ENCODE measurements around the gene AHNAK2. TPM values are rescaled to one million over a fixed set of nuclear protein-coding genes. Genes with fewer than 3 reads are reported as not detected.

Gene AHNAK2
- total and polyA plus RNA-seq, 8 donors, result 0.75 to 2.4 (median 1.4) TPM

DNA sequence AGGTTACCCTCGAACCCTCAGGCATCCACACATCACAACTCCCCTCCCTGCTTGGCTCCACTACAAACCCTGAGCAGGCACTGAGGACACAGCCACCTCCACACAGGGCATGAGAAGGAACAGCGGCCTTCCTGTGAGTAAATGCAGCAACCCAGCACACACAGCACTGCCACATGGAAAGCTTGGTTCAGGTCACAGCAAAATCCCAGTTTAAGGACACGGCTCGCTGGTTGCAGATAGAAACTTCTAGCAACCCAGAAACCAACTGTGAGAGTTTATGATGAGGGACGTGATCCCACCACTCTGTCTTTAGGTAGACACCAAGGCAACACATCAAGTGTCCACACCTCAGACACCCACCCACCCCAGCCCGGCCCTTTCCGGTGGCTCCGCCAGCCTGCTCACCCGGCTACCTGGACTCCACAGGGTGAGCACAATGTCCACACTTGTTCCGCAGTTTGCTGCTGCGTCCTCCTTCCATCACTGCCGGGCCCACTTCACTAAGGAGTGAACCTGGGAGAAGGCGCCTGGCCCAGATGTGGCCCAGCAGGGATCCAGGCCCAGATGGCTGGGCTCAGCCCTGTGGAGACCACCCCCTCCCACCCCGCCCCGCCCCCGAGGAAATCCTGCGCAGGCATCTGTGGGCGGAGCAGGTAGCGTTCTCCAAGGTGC is 29.6 kb upstream of the AHNAK2 start:
- H3K27ac ChIP-seq, result no peak overlapping the region
- intact Hi-C loops (cut with DNase I), result no loop called here
- no peak for ATAC-seq
- H3K4me3 ChIP-seq, result no peak overlapping the region
- FAIRE-seq, result no peak
- TF ChIP-seq, protein P1, sequence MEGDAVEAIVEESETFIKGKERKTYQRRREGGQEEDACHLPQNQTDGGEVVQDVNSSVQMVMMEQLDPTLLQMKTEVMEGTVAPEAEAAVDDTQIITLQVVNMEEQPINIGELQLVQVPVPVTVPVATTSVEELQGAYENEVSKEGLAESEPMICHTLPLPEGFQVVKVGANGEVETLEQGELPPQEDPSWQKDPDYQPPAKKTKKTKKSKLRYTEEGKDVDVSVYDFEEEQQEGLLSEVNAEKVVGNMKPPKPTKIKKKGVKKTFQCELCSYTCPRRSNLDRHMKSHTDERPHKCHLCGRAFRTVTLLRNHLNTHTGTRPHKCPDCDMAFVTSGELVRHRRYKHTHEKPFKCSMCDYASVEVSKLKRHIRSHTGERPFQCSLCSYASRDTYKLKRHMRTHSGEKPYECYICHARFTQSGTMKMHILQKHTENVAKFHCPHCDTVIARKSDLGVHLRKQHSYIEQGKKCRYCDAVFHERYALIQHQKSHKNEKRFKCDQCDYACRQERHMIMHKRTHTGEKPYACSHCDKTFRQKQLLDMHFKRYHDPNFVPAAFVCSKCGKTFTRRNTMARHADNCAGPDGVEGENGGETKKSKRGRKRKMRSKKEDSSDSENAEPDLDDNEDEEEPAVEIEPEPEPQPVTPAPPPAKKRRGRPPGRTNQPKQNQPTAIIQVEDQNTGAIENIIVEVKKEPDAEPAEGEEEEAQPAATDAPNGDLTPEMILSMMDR (IDR thresholded peaks at IDR 0.05), result no peak
- no peaks in the 10 kb centered on the region for H3K4me1 ChIP-seq
- no peak for DNase-seq
- H3K27me3 ChIP-seq, result no peaks in the 10 kb centered on the region
- 93 to 96% methylated on average over 19 of the region's 19 CpGs for WGBS, 2 donors
- no peaks in the 10 kb centered on the region for H3K9me3 ChIP-seq
- peaks cover 0 to 7% (median 0%) of the 10 kb centered on the region in 3 donors for H3K36me3 ChIP-seq

DNA sequence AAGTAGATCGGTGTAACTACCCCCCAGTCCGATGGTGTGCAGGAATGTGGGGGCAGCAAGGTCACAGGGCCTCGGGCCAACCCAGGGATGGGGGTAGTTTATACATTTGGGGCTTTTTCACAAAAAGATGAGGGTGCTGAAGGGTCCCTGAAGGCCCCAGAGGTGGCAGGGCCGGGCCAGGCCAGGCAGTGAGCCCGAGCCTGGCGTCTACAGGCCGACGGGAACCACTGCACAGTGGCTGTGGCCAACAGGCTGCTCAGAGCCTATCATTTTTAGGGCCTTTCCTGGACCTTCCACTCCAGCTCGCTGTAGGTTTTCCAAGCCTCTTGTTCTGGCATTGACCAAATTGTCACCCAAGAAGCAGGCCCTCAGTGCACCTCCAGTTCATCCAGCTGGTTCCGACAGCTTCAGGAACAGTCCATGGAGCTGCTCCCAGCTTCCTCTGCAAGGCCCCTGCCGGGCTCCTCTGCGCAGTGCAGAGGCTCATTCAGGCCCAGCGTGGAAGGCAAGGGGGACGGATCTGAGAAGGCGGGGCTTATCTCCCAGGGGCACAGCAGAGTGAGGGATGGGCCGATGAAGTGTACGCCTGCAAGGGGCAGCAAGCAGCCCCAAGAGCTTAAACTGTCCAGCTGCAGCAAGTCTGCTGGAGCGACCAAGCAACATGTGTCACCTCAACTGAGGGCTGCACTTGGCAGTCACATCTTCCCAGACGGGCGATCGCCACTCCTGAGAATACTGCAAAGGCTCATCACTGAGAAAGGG is 28.8 kb upstream of the AHNAK2 start:
- Histone ChIP-seq H3K4me1 (no peaks in the 10 kb centered on the region), H3K27me3 (no peaks in the 10 kb centered on the region), H3K4me3 (no peak overlapping the region), H3K36me3 (peaks cover 0 to 7% (median 0%) of the 10 kb centered on the region in 3 donors), H3K27ac (no peak overlapping the region), H3K9me3 (no peaks in the 10 kb centered on the region)
- TF ChIP-seq, protein P1 (IDR thresholded peaks at IDR 0.05), result no peak
- ATAC-seq (no peak), DNase-seq (no peak), FAIRE-seq (no peak)
- WGBS, 2 donors, result 88 to 91% methylated on average over 21 of the region's 21 CpGs
- intact Hi-C loops (cut with DNase I), result no loop called here

DNA sequence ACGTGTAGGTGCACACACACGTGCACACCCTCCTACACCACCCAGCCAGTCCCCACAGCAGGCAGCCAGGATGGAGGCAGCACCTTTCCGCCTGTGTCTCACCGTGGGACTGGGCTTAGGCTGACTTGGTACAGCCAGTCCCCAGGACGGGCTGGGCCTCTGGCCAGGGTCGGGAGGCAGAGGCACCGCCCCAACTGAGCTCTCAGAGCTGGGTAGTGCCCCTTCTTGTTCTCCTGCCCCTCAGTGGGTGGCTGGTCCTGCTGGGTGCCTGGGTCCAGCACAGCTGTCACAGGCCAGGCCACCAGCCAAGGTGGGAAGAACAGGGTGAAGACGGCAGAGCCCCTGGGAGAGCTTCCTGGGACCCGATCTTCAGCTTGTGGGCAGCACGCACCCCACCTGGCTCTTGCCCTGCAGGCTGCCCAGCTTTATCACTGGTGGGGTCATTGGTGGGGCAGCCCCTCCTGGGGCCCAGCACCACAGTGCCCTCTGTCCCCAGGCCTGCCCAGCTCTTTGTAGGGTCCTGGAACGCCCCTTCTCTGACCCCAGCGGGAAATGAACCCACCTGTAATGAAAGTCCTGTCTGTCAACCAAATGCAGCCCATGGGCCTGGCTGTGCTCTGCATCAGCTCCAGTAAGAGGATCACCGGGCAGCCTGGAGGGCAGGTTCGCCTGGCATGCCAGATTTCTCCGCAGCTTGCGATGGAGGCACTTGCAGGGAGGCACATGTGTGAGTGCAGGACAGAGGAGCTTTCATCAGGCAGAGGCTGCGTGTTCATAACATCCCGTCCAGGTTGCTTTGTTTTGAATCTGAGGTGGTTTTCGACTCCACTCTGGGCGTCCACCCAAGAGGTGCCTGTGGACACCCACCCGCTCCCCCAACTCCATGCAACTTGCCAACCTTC is 28.0 kb upstream of the AHNAK2 start:
- Histone ChIP-seq H3K4me3 (no peak overlapping the region), H3K9me3 (no peaks in the 10 kb centered on the region), H3K4me1 (no peaks in the 10 kb centered on the region), H3K27ac (no peak overlapping the region), H3K36me3 (peaks cover 0 to 7% (median 0%) of the 10 kb centered on the region in 3 donors), H3K27me3 (no peaks in the 10 kb centered on the region)
- ATAC-seq (no peak), FAIRE-seq (no peak), DNase-seq (peak in 1 of 6 donors; percentile 52)
- intact Hi-C loops (cut with DNase I), result no loop called here
- TF ChIP-seq, protein P1 (IDR thresholded peaks at IDR 0.05), result no peak
- WGBS, 2 donors, result 90 to 94% methylated on average over 20 to 21 of the region's 21 CpGs

DNA sequence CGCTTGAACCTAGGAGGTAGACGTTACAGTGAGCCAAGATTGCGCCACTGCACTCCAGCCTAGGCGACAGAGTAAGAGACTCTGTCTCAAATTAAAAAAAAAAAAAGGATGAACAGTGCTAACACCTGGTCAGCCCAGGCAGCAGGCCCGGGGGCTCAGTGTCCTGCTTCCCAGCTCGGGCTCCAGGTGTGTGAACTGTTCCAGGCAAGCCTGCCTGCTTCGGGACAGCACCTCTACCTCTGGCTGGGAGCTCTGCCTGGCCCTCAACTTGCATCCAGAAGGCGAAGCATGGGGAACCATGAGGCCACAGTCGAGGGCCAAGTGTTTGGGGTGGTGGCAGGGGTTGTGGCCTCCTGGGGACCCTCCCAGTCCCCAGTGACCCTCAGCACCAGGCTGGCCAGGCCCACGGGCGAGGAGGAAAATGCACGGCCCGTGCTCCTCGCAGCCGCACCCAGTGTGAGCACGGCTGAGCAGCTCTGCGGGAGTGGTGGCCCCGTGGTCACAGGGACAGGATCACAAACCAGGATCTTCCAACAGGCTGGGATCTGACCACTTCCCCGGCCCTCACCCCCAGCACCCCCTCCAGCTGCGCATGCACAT is 27.3 kb upstream of the AHNAK2 start:
- peak in 1 of 6 donors; percentile 41 for DNase-seq
- Histone ChIP-seq H3K4me1 (no peaks in the 10 kb centered on the region), H3K27ac (no peak overlapping the region), H3K9me3 (no peaks in the 10 kb centered on the region), H3K27me3 (no peaks in the 10 kb centered on the region), H3K36me3 (no peaks in the 10 kb centered on the region), H3K4me3 (no peak overlapping the region)
- TF ChIP-seq, protein P1 (IDR thresholded peaks at IDR 0.05), result no peak
- no peak for FAIRE-seq
- ATAC-seq, result no peak
- WGBS, 2 donors, result 88 to 91% methylated on average over 19 to 20 of the region's 20 CpGs
- intact Hi-C loops (cut with DNase I), result no loop called here

All from pancreas (tissue), 10 donors.